Colonic mucosa (tissue), 4 donors: ENCODE data around the gene PRR5. TPM values are rescaled to one million over a fixed set of nuclear protein-coding genes. Genes with fewer than 3 reads are reported as not detected.

Experiments
- DNase-seq: peaks from one replicate; pipeline ENCODE4 v3.0.0-alpha.2; 2020
- H3K27ac ChIP-seq: fragments of 200-600 bp; one replicate; pipeline ENCODE4 v1.8.0; 2021
- H3K27me3 ChIP-seq: fragments of 200-600 bp; one replicate; pipeline ENCODE4 v1.8.0; 2021
- H3K36me3 ChIP-seq: fragments of 200-600 bp; one replicate; pipeline ENCODE4 v1.8.0; 2021
- H3K4me1 ChIP-seq: fragments of 200-600 bp; one replicate; pipeline ENCODE4 v1.8.0; 2021; ENCODE audit warnings: mild to moderate bottlenecking
- H3K4me3 ChIP-seq: fragments of 200-600 bp; one replicate; pipeline ENCODE4 v1.8.0; 2021
- H3K9ac ChIP-seq, 2 donors: one replicate each; pipeline ENCODE4 v1.7.0; 2013; ENCODE audit warnings: control low read depth in 2 of 2, low read depth in 2 of 2, low read length in 2 of 2
- H3K9me3 ChIP-seq: fragments of 200-600 bp; one replicate; pipeline ENCODE4 v1.8.0; 2021
- CTCF ChIP-seq: fragments of 200-600 bp; IDR thresholded peaks from one replicate; pipeline ENCODE4 v1.8.0; 2022; ENCODE audit warnings: antibody characterized with exemption, mild to moderate bottlenecking
- intact Hi-C: fragments of 100-400 bp; cut with DNase I; formaldehyde crosslinking; loops from one replicate; pipeline ENCODE4 v1.14.1; 2022
- total RNA-seq, 2 donors: library from RNA; stranded (reverse); fragmentation: NEBNext Ultra II Directional in 1 of 2; extraction: Animal tissue kit (Norgen Biotek cat#: 25700) in 1 of 2; gene quantifications; one replicate each; pipeline ENCODE4 v1.2.1, GENCODE V29; 2021
- donor health status: healthy.
- donor health status: DM: no; HTN: no; CAD: no.
- donor health status: DM: no; HTN: no; CAD: no.

The PRR5 gene
- total RNA-seq, 2 donors from 2014 or later, result 21.2 to 45.8 TPM

DNA sequence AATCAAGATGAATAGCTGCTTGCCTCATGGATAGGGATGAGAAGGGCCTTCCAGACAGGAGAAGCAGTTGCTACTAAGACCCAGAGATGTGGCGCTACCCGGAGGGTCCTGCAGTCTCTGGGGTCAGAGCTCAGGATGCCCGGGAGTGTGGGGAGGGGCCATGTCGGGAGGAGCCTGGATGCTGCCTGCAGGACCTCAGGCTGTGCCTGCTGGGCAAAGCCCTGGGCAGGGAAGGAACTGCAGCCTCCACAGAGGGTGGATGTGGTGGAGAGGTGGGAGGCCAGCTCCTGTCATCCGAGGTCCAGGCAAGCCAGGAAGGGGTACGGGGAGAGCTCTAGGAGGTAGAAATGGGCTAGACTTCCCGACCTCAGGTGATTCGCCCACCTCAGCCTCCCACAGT lies 11.0 kb downstream of the PRR5 start:
- intact Hi-C loops, result no loop called here
- no peaks in the 10 kb centered on the region for H3K36me3 ChIP-seq
- H3K27me3 ChIP-seq, result no peaks in the 10 kb centered on the region
- H3K9me3 ChIP-seq, result no peaks in the 10 kb centered on the region
- no peak for DNase-seq
- H3K4me1 ChIP-seq, result peaks cover 16% of the 10 kb centered on the region
- no peak overlapping the region for H3K27ac ChIP-seq
- H3K9ac ChIP-seq, result peak overlapping the region in 1 of 2 donors; percentile 2
- TF ChIP-seq CTCF, result no peak
- no peak overlapping the region for H3K4me3 ChIP-seq

DNA sequence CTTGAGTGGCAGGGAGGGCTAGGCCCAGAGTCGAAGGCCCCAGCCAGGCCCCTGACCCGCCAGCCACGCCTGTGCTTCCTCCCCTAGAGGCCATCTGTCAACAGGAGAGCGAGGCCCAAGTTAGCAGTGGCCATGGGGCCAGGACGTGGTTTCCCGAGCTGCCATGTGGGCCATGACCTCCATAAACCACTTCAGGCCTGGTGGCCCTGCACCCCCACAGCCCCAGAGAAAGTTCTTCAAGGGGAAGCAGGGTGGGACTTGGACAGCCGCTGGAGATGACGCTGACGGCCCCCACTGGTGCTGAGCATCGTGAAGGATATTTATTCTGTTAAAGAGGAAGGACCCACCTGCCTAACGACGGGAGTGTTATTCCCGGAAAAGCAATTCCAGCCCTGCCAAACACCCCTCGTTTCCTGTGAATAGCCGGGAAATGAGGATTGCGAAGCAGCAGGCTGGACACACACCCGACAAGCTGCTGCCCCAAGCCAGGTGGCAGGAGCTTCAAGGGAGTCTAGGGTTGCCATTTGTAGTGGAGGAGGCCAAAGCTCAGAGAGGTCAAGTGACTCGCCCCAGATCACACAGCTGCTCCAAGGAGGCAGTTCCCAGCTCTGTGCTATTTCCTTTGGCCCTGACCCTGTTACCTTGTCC lies 12.8 kb downstream of the PRR5 start:
- no peak for DNase-seq
- H3K9ac ChIP-seq, result no peak overlapping the region
- no peak overlapping the region for H3K4me3 ChIP-seq
- H3K4me1 ChIP-seq, result peaks cover 16% of the 10 kb centered on the region
- H3K27ac ChIP-seq, result no peak overlapping the region
- TF ChIP-seq CTCF, result no peak
- H3K27me3 ChIP-seq, result no peaks in the 10 kb centered on the region
- H3K36me3 ChIP-seq, result no peaks in the 10 kb centered on the region
- H3K9me3 ChIP-seq, result no peaks in the 10 kb centered on the region
- intact Hi-C loops, result no loop called here

- H3K4me1 ChIP-seq, result no peaks in the 10 kb centered on the region
- H3K27ac ChIP-seq, result no peak overlapping the region
- H3K9me3 ChIP-seq, result no peaks in the 10 kb centered on the region
- H3K27me3 ChIP-seq, result no peaks in the 10 kb centered on the region
- no peak for TF ChIP-seq CTCF
- no peak overlapping the region for H3K4me3 ChIP-seq
- DNase-seq, result no peak
- no peaks in the 10 kb centered on the region for H3K36me3 ChIP-seq
- H3K9ac ChIP-seq, result no peak overlapping the region
- intact Hi-C loops, result no loop called here
These were observed 16.4 kb downstream of the PRR5 start for GRCh38 chr22:44718418-44718817.

- intact Hi-C loops, result no loop called here
- DNase-seq, result no peak
- no peak for TF ChIP-seq CTCF
These were observed 17.8 kb downstream of the PRR5 start for GRCh38 chr22:44719586-44720368.

DNA sequence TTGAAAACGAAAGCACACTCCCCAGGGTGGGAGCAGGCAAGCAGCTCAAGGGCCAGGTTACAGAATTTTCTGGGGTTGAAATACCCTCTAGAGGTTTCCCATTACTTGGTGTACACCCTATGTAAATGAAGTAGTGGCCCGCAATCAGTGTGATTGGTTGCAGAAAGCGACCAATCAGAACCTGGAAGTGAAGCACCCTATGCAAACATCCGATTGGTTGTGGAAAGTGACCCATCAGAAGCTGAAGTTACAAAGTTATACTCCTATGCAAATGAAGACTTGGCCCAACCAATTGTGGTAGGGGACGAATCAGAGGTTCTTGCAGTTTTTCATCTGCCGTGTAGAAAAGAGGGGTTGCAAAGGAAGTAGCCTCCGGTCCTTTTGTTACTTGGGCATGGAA lies 19.2 kb downstream of the PRR5 start:
- H3K27me3 ChIP-seq, result no peaks in the 10 kb centered on the region
- H3K4me1 ChIP-seq, result no peaks in the 10 kb centered on the region
- H3K9ac ChIP-seq, result no peak overlapping the region
- no peaks in the 10 kb centered on the region for H3K9me3 ChIP-seq
- H3K27ac ChIP-seq, result no peak overlapping the region
- no peak for TF ChIP-seq CTCF
- no peak for DNase-seq
- no peak overlapping the region for H3K4me3 ChIP-seq
- no peaks in the 10 kb centered on the region for H3K36me3 ChIP-seq
- intact Hi-C loops, result no loop called here

More at GRCh38 chr22:44719586-44720368, 17.8 kb downstream of the PRR5 start:
- Histone ChIP-seq H3K4me1 (no peaks in the 10 kb centered on the region), H3K36me3 (no peaks in the 10 kb centered on the region), H3K27ac (no peak overlapping the region), H3K4me3 (no peak overlapping the region), H3K9me3 (no peaks in the 10 kb centered on the region), H3K9ac (no peak overlapping the region), H3K27me3 (no peaks in the 10 kb centered on the region)
